H1 (cell line): ENCODE measurements around the gene ZBED1. TPM values are rescaled to one million over a fixed set of nuclear protein-coding genes. Genes with fewer than 3 reads are reported as not detected.

Experiments used
- FOSL1 ChIP-seq: IDR thresholded peaks from 2 replicates; pipeline ENCODE4 v1.6.1; 2011; ENCODE audit warnings: mild to moderate bottlenecking, low read depth, low read length, moderate library complexity; ENCODE audit not compliant: insufficient read depth
- HDAC2 ChIP-seq, 2 experiments: fragments of 300-600 bp in 1 of 2; sonication (generic) in 1 of 2; IDR thresholded peaks; 2 replicates each; pipeline ENCODE4 v1.6.1; 2011 to 2012; ENCODE audit warnings: low read depth in 2 of 2, low read length in 2 of 2, mild to moderate bottlenecking in 2 of 2, moderate library complexity in 2 of 2, borderline replicate concordance in 1 of 2, inconsistent platforms in 1 of 2
- KDM5A ChIP-seq: fragments of 200-600 bp; IDR thresholded peaks from 2 replicates; pipeline ENCODE4 v1.7.1; 2012; ENCODE audit warnings: mild to moderate bottlenecking, low read length, inconsistent platforms, mixed read lengths
- NRF1 ChIP-seq: IDR thresholded peaks from 2 replicates; pipeline ENCODE4 v1.6.1; 2011; ENCODE audit warnings: mild to moderate bottlenecking, low read depth, low read length, improper control_type of control experiment
- RFX5 ChIP-seq: IDR thresholded peaks from 2 replicates; pipeline ENCODE4 v1.6.1; 2011; ENCODE audit warnings: low read depth, low read length, improper control_type of control experiment, borderline replicate concordance
- polyA plus RNA-seq, 7 experiments: library from polyadenylated mRNA; depleted of rRNA in 3 of 7; stranded (reverse) in 5 of 7; unstranded in 2 of 7; fragments of >200 nt in 5 of 7; fragments of 200-250 nt in 2 of 7; gene quantifications; 1 replicate in 5 of 7; 2 replicates in 1 of 7; 4 replicates in 1 of 7; pipeline versions ENCODE4 v1.2.1 to v1.2.3, GENCODE V29; 2011 to 2013; ENCODE audit warnings: missing spikeins in 2 of 7, mixed read lengths in 2 of 7
- total RNA-seq: library from RNA; stranded (reverse); fragmentation: NEBNext Ultra II Directional; extraction: Animal tissue kit (Norgen Biotek cat#: 25700); gene quantifications from 2 replicates; pipeline ENCODE4 v1.2.1, GENCODE V29; 2021
- TF ChIP-seq, protein P1 (sequence below): fragments of 300-600 bp; sonication (generic); IDR thresholded peaks from 2 replicates; pipeline ENCODE4 v1.7.1; 2012; ENCODE audit warnings: low read length, moderate library complexity, mild to moderate bottlenecking, inconsistent platforms; ENCODE audit not compliant: insufficient replicate concordance
- TF ChIP-seq, protein P2 (sequence below): IDR thresholded peaks from 2 replicates; pipeline ENCODE4 v1.6.1; 2011; ENCODE audit warnings: low read length, improper control_type of control experiment

The ZBED1 gene
- total and polyA plus RNA-seq, 2 of the 8 experiments (the other 6 are each of a cell fraction or from before 2014, with no cell fraction given): 28.5 to 45.8 TPM

DNA sequence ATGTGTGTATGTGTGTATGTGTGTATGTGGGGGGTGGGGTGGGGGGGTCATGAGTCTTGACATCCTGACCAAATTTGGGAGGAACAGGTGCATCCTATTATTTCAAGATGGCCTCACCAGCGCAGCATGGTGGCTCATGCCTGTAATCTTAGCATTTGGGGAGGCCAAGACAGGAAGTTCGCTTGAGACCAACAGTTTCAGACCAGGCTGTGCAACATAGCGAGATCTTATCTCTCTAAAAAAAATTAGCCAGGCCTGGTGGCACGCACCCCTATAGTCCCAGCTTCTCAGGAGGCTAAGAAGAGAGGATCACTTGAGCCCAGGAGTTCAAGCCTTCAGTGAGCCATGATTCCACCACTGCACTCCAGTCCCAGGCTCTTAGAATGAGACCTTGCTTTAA is 47.0 kb upstream of the ZBED1 start (continued):
- TF ChIP-seq, protein P1, sequence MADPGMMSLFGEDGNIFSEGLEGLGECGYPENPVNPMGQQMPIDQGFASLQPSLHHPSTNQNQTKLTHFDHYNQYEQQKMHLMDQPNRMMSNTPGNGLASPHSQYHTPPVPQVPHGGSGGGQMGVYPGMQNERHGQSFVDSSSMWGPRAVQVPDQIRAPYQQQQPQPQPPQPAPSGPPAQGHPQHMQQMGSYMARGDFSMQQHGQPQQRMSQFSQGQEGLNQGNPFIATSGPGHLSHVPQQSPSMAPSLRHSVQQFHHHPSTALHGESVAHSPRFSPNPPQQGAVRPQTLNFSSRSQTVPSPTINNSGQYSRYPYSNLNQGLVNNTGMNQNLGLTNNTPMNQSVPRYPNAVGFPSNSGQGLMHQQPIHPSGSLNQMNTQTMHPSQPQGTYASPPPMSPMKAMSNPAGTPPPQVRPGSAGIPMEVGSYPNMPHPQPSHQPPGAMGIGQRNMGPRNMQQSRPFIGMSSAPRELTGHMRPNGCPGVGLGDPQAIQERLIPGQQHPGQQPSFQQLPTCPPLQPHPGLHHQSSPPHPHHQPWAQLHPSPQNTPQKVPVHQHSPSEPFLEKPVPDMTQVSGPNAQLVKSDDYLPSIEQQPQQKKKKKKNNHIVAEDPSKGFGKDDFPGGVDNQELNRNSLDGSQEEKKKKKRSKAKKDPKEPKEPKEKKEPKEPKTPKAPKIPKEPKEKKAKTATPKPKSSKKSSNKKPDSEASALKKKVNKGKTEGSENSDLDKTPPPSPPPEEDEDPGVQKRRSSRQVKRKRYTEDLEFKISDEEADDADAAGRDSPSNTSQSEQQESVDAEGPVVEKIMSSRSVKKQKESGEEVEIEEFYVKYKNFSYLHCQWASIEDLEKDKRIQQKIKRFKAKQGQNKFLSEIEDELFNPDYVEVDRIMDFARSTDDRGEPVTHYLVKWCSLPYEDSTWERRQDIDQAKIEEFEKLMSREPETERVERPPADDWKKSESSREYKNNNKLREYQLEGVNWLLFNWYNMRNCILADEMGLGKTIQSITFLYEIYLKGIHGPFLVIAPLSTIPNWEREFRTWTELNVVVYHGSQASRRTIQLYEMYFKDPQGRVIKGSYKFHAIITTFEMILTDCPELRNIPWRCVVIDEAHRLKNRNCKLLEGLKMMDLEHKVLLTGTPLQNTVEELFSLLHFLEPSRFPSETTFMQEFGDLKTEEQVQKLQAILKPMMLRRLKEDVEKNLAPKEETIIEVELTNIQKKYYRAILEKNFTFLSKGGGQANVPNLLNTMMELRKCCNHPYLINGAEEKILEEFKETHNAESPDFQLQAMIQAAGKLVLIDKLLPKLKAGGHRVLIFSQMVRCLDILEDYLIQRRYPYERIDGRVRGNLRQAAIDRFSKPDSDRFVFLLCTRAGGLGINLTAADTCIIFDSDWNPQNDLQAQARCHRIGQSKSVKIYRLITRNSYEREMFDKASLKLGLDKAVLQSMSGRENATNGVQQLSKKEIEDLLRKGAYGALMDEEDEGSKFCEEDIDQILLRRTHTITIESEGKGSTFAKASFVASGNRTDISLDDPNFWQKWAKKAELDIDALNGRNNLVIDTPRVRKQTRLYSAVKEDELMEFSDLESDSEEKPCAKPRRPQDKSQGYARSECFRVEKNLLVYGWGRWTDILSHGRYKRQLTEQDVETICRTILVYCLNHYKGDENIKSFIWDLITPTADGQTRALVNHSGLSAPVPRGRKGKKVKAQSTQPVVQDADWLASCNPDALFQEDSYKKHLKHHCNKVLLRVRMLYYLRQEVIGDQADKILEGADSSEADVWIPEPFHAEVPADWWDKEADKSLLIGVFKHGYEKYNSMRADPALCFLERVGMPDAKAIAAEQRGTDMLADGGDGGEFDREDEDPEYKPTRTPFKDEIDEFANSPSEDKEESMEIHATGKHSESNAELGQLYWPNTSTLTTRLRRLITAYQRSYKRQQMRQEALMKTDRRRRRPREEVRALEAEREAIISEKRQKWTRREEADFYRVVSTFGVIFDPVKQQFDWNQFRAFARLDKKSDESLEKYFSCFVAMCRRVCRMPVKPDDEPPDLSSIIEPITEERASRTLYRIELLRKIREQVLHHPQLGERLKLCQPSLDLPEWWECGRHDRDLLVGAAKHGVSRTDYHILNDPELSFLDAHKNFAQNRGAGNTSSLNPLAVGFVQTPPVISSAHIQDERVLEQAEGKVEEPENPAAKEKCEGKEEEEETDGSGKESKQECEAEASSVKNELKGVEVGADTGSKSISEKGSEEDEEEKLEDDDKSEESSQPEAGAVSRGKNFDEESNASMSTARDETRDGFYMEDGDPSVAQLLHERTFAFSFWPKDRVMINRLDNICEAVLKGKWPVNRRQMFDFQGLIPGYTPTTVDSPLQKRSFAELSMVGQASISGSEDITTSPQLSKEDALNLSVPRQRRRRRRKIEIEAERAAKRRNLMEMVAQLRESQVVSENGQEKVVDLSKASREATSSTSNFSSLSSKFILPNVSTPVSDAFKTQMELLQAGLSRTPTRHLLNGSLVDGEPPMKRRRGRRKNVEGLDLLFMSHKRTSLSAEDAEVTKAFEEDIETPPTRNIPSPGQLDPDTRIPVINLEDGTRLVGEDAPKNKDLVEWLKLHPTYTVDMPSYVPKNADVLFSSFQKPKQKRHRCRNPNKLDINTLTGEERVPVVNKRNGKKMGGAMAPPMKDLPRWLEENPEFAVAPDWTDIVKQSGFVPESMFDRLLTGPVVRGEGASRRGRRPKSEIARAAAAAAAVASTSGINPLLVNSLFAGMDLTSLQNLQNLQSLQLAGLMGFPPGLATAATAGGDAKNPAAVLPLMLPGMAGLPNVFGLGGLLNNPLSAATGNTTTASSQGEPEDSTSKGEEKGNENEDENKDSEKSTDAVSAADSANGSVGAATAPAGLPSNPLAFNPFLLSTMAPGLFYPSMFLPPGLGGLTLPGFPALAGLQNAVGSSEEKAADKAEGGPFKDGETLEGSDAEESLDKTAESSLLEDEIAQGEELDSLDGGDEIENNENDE: no peak
- TF ChIP-seq, protein P2, sequence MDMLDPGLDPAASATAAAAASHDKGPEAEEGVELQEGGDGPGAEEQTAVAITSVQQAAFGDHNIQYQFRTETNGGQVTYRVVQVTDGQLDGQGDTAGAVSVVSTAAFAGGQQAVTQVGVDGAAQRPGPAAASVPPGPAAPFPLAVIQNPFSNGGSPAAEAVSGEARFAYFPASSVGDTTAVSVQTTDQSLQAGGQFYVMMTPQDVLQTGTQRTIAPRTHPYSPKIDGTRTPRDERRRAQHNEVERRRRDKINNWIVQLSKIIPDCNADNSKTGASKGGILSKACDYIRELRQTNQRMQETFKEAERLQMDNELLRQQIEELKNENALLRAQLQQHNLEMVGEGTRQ: no peak
- no peak for TF ChIP-seq RFX5
- TF ChIP-seq KDM5A: no peak
- TF ChIP-seq HDAC2 (IDR thresholded peaks at IDR 0.05; ENCODE audit: borderline replicate concordance in 1 of 2, low read depth in 2 of 2, low read length in 2 of 2): no peak
- TF ChIP-seq FOSL1: no peak
- TF ChIP-seq NRF1: no peak
